ENCODE data around the gene RPLP2. TPM values are rescaled to one million over a fixed set of nuclear protein-coding genes. Genes with fewer than 3 reads are reported as not detected.
A peak's percentile ranks its signal among the peaks of the same experiment; 100 is the strongest.

Gene RPLP2
- total RNA-seq, 4 donors from 2014 or later = 314 to 600 (median 440) TPM

DNA sequence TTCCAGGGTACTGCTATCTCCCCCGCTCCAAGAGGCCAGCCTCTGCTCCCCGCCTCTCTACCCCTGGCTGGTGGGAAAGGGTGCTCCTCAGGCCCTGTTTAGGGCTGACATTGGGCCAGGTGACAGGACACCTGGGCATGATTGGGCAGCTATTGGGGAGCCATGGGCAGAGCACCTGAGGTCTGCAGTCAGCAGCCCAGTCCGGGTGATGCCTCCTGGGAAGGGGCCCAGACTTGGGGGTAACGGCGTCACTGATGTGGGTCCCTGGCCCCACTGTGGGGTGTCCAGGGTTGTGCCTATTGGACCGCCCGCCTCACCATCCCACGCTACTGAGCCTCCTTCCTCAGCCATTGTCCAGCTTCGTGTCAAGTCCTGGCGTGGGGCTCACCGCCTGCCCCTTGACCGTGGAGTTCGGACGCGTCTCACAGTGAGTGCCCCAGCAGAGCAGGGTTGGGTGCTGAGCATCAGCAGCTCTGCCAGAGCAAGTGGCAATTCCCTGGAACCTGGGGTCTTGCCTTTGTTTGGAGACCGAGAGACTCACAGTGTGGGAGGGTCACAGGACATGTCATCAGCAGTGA lies 29.7 kb upstream of the RPLP2 start:
- in situ Hi-C loops (cut with MboI; ENCODE audit: low sequenced_read_pairs in 4 of 4) (no loop called here), intact Hi-C loops (cut with DNase I; ENCODE audit: low total_unique reads) (no loop called here)
- DNase-seq (no peak), ATAC-seq (no peak)
- Histone ChIP-seq H3K27ac (no peak overlapping the region), H3K36me3 (no peaks in the 10 kb centered on the region), H3K9me3 (no peaks in the 10 kb centered on the region), H3K4me3 (no peak overlapping the region), H3K4me1 (peaks cover 28 to 45% of the 10 kb centered on the region in 2 donors), H3K27me3 (no peaks in the 10 kb centered on the region)
- TF ChIP-seq, protein P1, sequence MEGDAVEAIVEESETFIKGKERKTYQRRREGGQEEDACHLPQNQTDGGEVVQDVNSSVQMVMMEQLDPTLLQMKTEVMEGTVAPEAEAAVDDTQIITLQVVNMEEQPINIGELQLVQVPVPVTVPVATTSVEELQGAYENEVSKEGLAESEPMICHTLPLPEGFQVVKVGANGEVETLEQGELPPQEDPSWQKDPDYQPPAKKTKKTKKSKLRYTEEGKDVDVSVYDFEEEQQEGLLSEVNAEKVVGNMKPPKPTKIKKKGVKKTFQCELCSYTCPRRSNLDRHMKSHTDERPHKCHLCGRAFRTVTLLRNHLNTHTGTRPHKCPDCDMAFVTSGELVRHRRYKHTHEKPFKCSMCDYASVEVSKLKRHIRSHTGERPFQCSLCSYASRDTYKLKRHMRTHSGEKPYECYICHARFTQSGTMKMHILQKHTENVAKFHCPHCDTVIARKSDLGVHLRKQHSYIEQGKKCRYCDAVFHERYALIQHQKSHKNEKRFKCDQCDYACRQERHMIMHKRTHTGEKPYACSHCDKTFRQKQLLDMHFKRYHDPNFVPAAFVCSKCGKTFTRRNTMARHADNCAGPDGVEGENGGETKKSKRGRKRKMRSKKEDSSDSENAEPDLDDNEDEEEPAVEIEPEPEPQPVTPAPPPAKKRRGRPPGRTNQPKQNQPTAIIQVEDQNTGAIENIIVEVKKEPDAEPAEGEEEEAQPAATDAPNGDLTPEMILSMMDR (IDR thresholded peaks at IDR 0.05 in 4 of 5, conservative IDR thresholded peaks at IDR 0.05 in 1 of 5) = no peak
- no peak for TF ChIP-seq POLR2A (IDR thresholded peaks at IDR 0.05)

DNA sequence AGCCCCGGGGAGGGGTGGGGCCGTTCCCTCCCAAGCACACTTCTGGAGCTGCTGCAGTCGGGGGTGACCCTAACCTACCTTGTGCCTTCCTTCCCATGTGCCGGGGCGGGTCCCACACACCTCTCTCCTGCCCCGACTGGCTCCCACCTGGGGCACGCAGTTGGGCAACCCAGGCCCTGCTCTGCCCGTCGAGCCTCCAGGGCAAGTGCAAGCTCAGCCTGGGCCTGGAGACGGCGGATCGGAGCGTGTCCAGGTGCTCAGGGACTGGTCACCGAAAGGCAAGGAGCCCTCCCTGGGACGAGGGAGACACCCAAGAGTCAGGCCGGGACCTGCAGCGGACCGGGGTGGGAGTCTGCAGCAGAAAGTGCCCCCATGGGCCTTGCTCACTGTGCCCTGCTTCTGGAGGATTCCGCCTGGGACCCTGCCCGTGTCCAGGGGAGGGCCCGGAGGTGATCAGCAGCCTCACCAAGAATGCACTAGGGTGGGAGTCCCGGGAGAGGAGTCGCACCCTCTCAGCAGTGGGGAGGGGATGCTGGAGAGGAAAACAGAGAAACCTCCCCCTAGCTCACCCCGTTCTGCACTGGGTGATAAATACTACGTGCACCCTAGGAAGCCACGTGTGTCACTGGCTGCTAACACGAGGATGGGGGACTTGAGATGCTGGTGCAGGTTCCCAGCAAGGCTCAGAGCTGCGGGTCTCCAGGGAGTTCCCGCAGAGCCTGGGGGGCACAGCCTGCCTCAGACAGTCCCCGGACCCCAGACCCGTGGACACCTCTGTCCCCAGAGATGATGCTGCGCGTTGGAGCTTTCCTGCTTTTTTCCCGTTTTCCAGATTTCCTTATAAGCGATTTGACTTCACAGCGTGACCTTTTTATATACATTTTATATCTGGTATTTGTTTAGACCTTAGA lies 27.2 kb upstream of the RPLP2 start:
- no peak overlapping the region for H3K4me3 ChIP-seq
- intact Hi-C loops (cut with DNase I; ENCODE audit: low total_unique reads) (no loop called here), in situ Hi-C loops (cut with MboI; ENCODE audit: low sequenced_read_pairs in 4 of 4) (no loop called here)
- H3K27me3 ChIP-seq = no peaks in the 10 kb centered on the region
- no peak for DNase-seq
- H3K4me1 ChIP-seq = peaks cover 15 to 27% of the 10 kb centered on the region in 2 donors
- peak overlapping the region; percentile 73 to 86 (median 80) for H3K27ac ChIP-seq
- no peaks in the 10 kb centered on the region for H3K36me3 ChIP-seq
- no peaks in the 10 kb centered on the region for H3K9me3 ChIP-seq
- no peak for ATAC-seq
- TF ChIP-seq POLR2A (IDR thresholded peaks at IDR 0.05) = no peak
- TF ChIP-seq, protein P1 (IDR thresholded peaks at IDR 0.05 in 4 of 5, conservative IDR thresholded peaks at IDR 0.05 in 1 of 5) = no peak

- H3K4me3 ChIP-seq = no peak overlapping the region
Observed at GRCh38 chr11:783581-784015, 26.2 kb upstream of the RPLP2 start.

DNA sequence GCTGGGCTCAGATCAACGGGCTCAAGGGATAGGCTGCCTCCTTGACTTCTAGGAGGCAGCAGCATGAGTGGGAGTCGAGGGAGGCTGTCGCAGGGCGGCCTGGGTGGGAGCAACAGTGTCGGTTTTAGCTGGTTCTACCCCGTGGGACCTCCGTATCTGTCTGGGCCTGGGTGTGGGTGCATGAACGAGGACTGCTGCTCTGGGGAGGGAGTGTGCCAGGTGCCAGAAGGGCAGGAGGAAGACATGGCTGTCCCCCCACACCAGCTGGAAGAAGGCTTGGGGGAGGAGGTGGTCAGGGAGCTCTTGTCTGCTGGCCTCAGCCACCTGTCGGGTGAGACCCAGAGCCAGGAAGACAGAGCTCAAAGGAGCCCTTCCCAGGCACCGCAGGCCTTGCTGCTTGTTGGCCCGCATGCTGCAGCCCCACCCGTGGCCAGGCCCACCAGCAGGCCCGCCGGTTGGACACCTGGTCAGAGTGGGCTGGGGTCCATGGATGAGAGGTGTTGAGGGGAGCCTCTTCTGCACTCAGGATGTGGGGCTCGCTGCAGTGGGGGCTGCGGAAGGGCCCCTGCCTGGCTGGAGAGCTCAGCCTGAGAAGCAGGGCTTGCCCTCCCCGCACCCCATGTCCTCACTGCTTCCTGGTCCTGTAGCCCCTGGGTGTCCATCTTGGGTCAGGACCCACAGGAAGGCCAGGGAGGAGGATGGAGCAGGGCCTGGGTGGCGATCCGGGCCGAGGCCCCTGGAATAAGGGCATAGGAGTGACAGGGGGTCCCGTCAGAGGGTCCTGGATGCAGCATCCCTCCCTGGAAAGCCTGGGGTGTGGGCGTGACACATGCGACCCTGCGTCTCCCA lies 23.3 kb upstream of the RPLP2 start:
- TF ChIP-seq, protein P1 (IDR thresholded peaks at IDR 0.05 in 4 of 5, conservative IDR thresholded peaks at IDR 0.05 in 1 of 5) = no peak
- no peak for TF ChIP-seq POLR2A (IDR thresholded peaks at IDR 0.05)
- intact Hi-C loops (cut with DNase I; ENCODE audit: low total_unique reads) = no loop called here
- Histone ChIP-seq H3K4me1 (peaks cover 11 to 19% of the 10 kb centered on the region in 2 donors), H3K27me3 (peaks cover 29 to 33% (median 29%) of the 10 kb centered on the region in 3 donors), H3K36me3 (no peaks in the 10 kb centered on the region), H3K9me3 (no peaks in the 10 kb centered on the region), H3K4me3 (no peak overlapping the region), H3K27ac (no peak overlapping the region)
- ATAC-seq = no peak
- DNase-seq = no peak
- in situ Hi-C loops (cut with MboI; ENCODE audit: low sequenced_read_pairs in 4 of 4) = no loop called here

More at GRCh38 chr11:783581-784015, 26.2 kb upstream of the RPLP2 start:
- Histone ChIP-seq H3K27me3 (peaks cover 4 to 8% (median 7%) of the 10 kb centered on the region in 3 donors), H3K9me3 (no peaks in the 10 kb centered on the region), H3K4me1 (peaks cover 11 to 19% of the 10 kb centered on the region in 2 donors), H3K36me3 (no peaks in the 10 kb centered on the region), H3K27ac (peak overlapping the region; percentile 73 to 86 (median 80))
- intact Hi-C loops (cut with DNase I; ENCODE audit: low total_unique reads) (no loop called here), in situ Hi-C loops (cut with MboI; ENCODE audit: low sequenced_read_pairs in 4 of 4) (no loop called here)
- ATAC-seq (peak; percentile 95 to 96), DNase-seq (peak; percentile 90 to 97)
- TF ChIP-seq, protein P1 (IDR thresholded peaks at IDR 0.05 in 4 of 5, conservative IDR thresholded peaks at IDR 0.05 in 1 of 5) = peak; percentile 52 to 73 (median 70)
- TF ChIP-seq POLR2A (IDR thresholded peaks at IDR 0.05) = peak; percentile 34 to 60
